Right lung (tissue), 5 donors: Measurements from ENCODE around the gene CSN1S1. TPM values are rescaled to one million over a fixed set of nuclear protein-coding genes. Genes with fewer than 3 reads are reported as not detected.

Experiments used
- DNase-seq, 2 donors: peaks; one replicate each; pipeline ENCODE4 v3.0.0-alpha.2; 2013
- polyA plus RNA-seq, 5 donors: library from polyadenylated mRNA; unstranded; fragments of 120-200 nt; gene quantifications; one replicate each; pipeline versions ENCODE4 v1.2.1 to v1.2.3, GENCODE V29; 2013; ENCODE audit warnings: inconsistent platforms in 1 of 5, low replicate concordance in 1 of 5; ENCODE audit not compliant: insufficient read length in 5 of 5, insufficient read depth in 1 of 5

CSN1S1 gene
- polyA plus RNA-seq, 5 donors: not detected

- no peak for DNase-seq
These were observed 60.1 kb downstream of the CSN1S1 start for GRCh38 chr4:69991016-69991415.

- no peak for DNase-seq
These were observed 63.9 kb downstream of the CSN1S1 start for GRCh38 chr4:69994782-69995181.

- DNase-seq: no peak
These were observed 64.7 kb downstream of the CSN1S1 start, which contains the start of gene STATH for GRCh38 chr4:69995526-69996016. TSS of gene STATH (plus strand) at chr4:69995966. CDS start at chr4:69998438, 2,472 bp downstream.

Other genes with a start within 250 kb of the CSN1S1 start
- 1 to 10 TPM; 1.5 to 3.3 (median 2.6) TPM for gene SULT1B1, start 170.4 kb upstream of the CSN1S1 start, polyA plus RNA-seq
- 100 to 1,000 TPM; 131 to 423 (median 212) TPM for gene SULT1E1, start 70.9 kb upstream of the CSN1S1 start, polyA plus RNA-seq
- not detected for gene CSN2, start 34.7 kb downstream of the CSN1S1 start, polyA plus RNA-seq
- under 1 TPM in 1 of 5 donors, not detected in 4; 0.26 TPM for gene STATH, start 64.9 kb downstream of the CSN1S1 start, polyA plus RNA-seq
- gene HTN3, start 97.4 kb downstream of the CSN1S1 start, polyA plus RNA-seq: not detected
- under 1 TPM in 2 of 5 donors, not detected in 3; 0.03 to 0.05 TPM for gene HTN1, start 119.4 kb downstream of the CSN1S1 start, polyA plus RNA-seq
- gene PRR27, start 223.2 kb downstream of the CSN1S1 start, polyA plus RNA-seq: under 1 TPM; 0.05 to 0.21 (median 0.09) TPM